Measurements from ENCODE around the gene LSM10. TPM values are rescaled to one million over a fixed set of nuclear protein-coding genes. Genes with fewer than 3 reads are reported as not detected.
A peak's percentile ranks its signal among the peaks of the same experiment; 100 is the strongest.

Gene LSM10
- 59.8 and 62.7 TPM in 2 replicates for total RNA-seq

DNA sequence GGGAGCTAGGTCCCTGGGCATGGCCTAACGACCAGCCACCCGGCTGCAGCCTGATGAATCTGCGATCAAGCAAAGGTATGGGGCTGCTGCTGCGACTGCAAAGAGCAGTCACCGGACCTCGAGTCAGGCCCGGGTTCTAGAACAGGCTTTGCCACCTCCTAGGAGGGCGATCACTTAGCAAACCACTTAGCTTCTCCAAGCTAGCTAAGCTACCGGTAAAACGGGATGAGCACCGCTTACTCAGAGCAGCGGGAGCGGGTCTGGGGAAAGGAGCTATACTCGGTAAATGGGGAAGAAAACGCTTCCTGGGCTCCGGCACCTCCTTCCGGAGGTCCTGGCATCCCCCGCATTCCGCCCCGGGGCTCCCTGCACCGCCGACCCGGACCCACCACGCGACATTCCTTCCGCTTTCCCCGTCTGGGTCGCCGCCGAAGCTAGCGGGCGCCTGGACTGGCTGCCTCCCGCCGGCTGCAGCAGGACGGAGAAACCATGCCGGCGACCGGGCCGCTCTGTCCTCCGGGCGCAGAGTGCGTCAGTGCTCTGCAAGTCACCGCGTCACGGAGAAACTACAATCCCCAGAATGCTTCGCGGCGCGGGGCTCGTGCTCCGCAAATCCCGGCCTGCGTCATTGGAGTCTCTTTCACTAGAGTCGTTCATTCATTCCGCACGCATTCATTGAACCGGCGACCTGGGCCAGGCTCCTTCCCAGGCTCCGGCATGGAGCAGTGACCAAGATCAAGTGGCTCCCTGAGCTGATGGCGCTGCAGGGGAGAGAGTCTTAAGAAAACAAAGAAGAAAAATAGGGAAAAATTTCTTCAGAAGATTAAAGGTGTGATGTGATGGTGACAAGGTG, at the start of gene LSM10:
LSM10 (minus strand) TSS at position 531 of the 853 bp plus-strand sequence. CDS start 3,779 bp downstream, outside the sequence.
- DNase-seq (peak; percentile 87), ATAC-seq (ENCODE audit: low read depth) (peak; percentile 82)
- CTCF ChIA-PET, result interaction anchor here (1.1 to 2.1 kb wide), 7 partner anchors 9 to 248 kb away, joined by 3 to 17 read pairs (median 3); partner anchors contain the start of genes OSCP1, SH3D21 and TRAPPC3
- POLR2A ChIA-PET, result interaction anchor here (0.6 to 6.2 kb wide), 16 partner anchors 8 to 1471 kb away, joined by 3 to 164 read pairs (median 6); partner anchors contain the start of genes OSCP1 and TRAPPC3
- TF ChIP-seq CTCF (IDR thresholded peaks at IDR 0.05), result no peak
- peaks cover 34% of the 10 kb centered on the region for H3K36me3 Mint-ChIP-seq (ENCODE audit: low read depth)
- no peaks in the 10 kb centered on the region for H3K9me3 Mint-ChIP-seq
- peak within 1 kb of the TSS; percentile 99 for H3K4me3 Mint-ChIP-seq
- H3K27ac Mint-ChIP-seq, result peak within 1 kb of the TSS; percentile 95
- H3K27me3 Mint-ChIP-seq, result no peaks in the 10 kb centered on the region
- H3K4me1 Mint-ChIP-seq, result peaks cover 68% of the 10 kb centered on the region
- intact Hi-C loops (cut with micrococcal nuclease), result loop anchor here (1.0 to 2.0 kb wide), 3 partner anchors 11 to 53 kb away; partner anchors contain the start of gene OSCP1

DNA sequence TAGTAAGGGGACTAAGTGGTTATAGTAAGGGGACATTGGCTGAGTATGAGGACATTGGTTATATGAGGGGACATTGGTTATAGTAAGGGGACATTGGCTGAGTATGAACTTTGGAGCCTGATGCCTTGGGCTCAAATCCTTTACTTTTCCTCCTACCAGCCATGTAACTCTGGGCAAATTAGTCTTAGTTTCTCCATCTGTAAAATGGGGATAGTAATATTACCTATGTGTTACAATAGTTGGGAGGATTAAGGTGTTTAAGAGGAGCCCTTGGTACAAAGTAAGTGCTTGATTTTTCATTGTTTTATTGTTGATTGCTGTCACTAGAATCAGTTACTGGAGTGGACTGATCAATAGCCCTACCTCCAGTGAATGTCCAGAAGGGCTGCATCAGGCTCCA, 49.7 kb upstream of the LSM10 start:
- Mint-ChIP-seq H3K27me3 (no peaks in the 10 kb centered on the region), H3K4me3 (no peak overlapping the region), H3K9me3 (no peaks in the 10 kb centered on the region), H3K36me3 (ENCODE audit: low read depth) (peaks cover 2% of the 10 kb centered on the region), H3K4me1 (peaks cover 16% of the 10 kb centered on the region), H3K27ac (no peak overlapping the region)
- intact Hi-C loops (cut with micrococcal nuclease), result no loop called here
- no peak for ATAC-seq (ENCODE audit: low read depth)
- TF ChIP-seq CTCF (IDR thresholded peaks at IDR 0.05), result no peak
- ChIA-PET POLR2A (no interaction called here), CTCF (no interaction called here)
- no peak for DNase-seq

GRCh38 chr1:36446746-36447145, 49.0 kb upstream of the LSM10 start:
- Mint-ChIP-seq H3K9me3 (no peaks in the 10 kb centered on the region), H3K4me3 (no peak overlapping the region), H3K36me3 (ENCODE audit: low read depth) (peaks cover 2% of the 10 kb centered on the region), H3K4me1 (peaks cover 16% of the 10 kb centered on the region), H3K27ac (no peak overlapping the region), H3K27me3 (no peaks in the 10 kb centered on the region)
- intact Hi-C loops (cut with micrococcal nuclease), result no loop called here
- ChIA-PET CTCF (no interaction called here), POLR2A (no interaction called here)
- no peak for TF ChIP-seq CTCF (IDR thresholded peaks at IDR 0.05)
- ATAC-seq (ENCODE audit: low read depth) (no peak), DNase-seq (no peak)

- ATAC-seq (ENCODE audit: low read depth) (no peak), DNase-seq (no peak)
- Mint-ChIP-seq H3K9me3 (no peaks in the 10 kb centered on the region), H3K4me3 (no peak overlapping the region), H3K27me3 (no peaks in the 10 kb centered on the region), H3K4me1 (peaks cover 11% of the 10 kb centered on the region), H3K36me3 (ENCODE audit: low read depth) (peaks cover 2% of the 10 kb centered on the region), H3K27ac (no peak overlapping the region)
- intact Hi-C loops (cut with micrococcal nuclease), result no loop called here
- ChIA-PET POLR2A (no interaction called here), CTCF (no interaction called here)
- no peak for TF ChIP-seq CTCF (IDR thresholded peaks at IDR 0.05)
Observed at GRCh38 chr1:36446271-36446670, 48.6 kb upstream of the LSM10 start.

GRCh38 chr1:36443297-36443696, 45.6 kb upstream of the LSM10 start:
- no peaks in the 10 kb centered on the region for H3K27me3 Mint-ChIP-seq
- no peak overlapping the region for H3K4me3 Mint-ChIP-seq
- no peaks in the 10 kb centered on the region for H3K36me3 Mint-ChIP-seq (ENCODE audit: low read depth)
- DNase-seq, result no peak
- no peak for ATAC-seq (ENCODE audit: low read depth)
- no peak for TF ChIP-seq CTCF (IDR thresholded peaks at IDR 0.05)
- H3K4me1 Mint-ChIP-seq, result no peaks in the 10 kb centered on the region
- intact Hi-C loops (cut with micrococcal nuclease), result no loop called here
- POLR2A ChIA-PET, result no interaction called here
- CTCF ChIA-PET, result no interaction called here
- H3K9me3 Mint-ChIP-seq, result no peaks in the 10 kb centered on the region
- H3K27ac Mint-ChIP-seq, result no peak overlapping the region

All from activated B cell treated with CpG ODN at 0.5 μM for 24 hours (primary cell).